Smooth muscle cell (in vitro differentiated cells): ENCODE results near the gene ESR2. TPM values are rescaled to one million over a fixed set of nuclear protein-coding genes. Genes with fewer than 3 reads are reported as not detected.

Experiments
- DNase-seq: peaks from one replicate; lab custom pipeline; 2025; ENCODE audit not compliant: unreplicated experiment; lab: John Stamatoyannopoulos, UW
- H2AFZ ChIP-seq: fragments of 200-600 bp; sonication (generic); 2 replicates; pipeline ENCODE4 v1.6.0; 2016; ENCODE audit warnings: antibody characterized with exemption, low read depth, mild to moderate bottlenecking
- H3F3A ChIP-seq: fragments of 200-600 bp; sonication (generic); 2 replicates; pipeline ENCODE4 v1.6.0; 2017; ENCODE audit warnings: antibody characterized with exemption, low read depth
- H3K27ac ChIP-seq: fragments of 200-600 bp; sonication (generic); 2 replicates; pipeline ENCODE4 v1.5.1; 2016; ENCODE audit warnings: low read depth, mild to moderate bottlenecking
- H3K27me3 ChIP-seq: fragments of 200-600 bp; sonication (generic); 2 replicates; pipeline ENCODE4 v1.6.1; 2016; ENCODE audit warnings: low read depth, mild to moderate bottlenecking
- H3K36me3 ChIP-seq: fragments of 200-600 bp; sonication (generic); 2 replicates; pipeline ENCODE4 v1.5.1; 2016; ENCODE audit warnings: low read depth
- H3K4me1 ChIP-seq: fragments of 200-600 bp; sonication (generic); 2 replicates; pipeline ENCODE4 v1.5.1; 2016; ENCODE audit warnings: low read depth
- H3K4me2 ChIP-seq: fragments of 200-600 bp; sonication (generic); 2 replicates; pipeline ENCODE4 v1.6.0; 2016; ENCODE audit warnings: mild to moderate bottlenecking
- H3K4me3 ChIP-seq: fragments of 200-600 bp; sonication (generic); 2 replicates; pipeline ENCODE4 v1.5.1; 2016; ENCODE audit warnings: mild to moderate bottlenecking
- H3K79me2 ChIP-seq: fragments of 200-600 bp; sonication (generic); 2 replicates; pipeline ENCODE4 v1.6.0; 2016; ENCODE audit warnings: low read depth, mild to moderate bottlenecking
- H3K9ac ChIP-seq: fragments of 200-600 bp; sonication (generic); 2 replicates; pipeline ENCODE4 v1.6.0; 2016; ENCODE audit warnings: low read depth
- H3K9me3 ChIP-seq: fragments of 200-600 bp; sonication (generic); replicated peaks from 2 replicates; pipeline ENCODE4 v1.5.1; 2016; ENCODE audit warnings: low read depth
- H4K20me1 ChIP-seq: fragments of 200-600 bp; sonication (generic); 2 replicates; pipeline ENCODE4 v1.6.0; 2016; ENCODE audit warnings: low read depth
- WGBS: methylation state at CpG from one replicate; pipeline ENCODE4 v1.1.7; 2016; ENCODE audit warnings: low lambda C conversion rate; 5-methylcytosine and 5-hydroxymethylcytosine counted together
- polyA plus RNA-seq: library from polyadenylated mRNA; unstranded; fragments of >200 nt; fragmentation: Nextera tagmentation; extraction: Ambion mirVana; gene quantifications from 2 replicates; pipeline ENCODE4 v1.2.1, GENCODE V29; 2016
- total RNA-seq: library from RNA; depleted of rRNA; stranded (reverse); fragments of >200 nt; gene quantifications from 2 replicates; pipeline ENCODE4 v1.2.3, GENCODE V29; 2014
- TF ChIP-seq, protein P1 (sequence below): fragments of 200-600 bp; sonication (generic); IDR thresholded peaks from 2 replicates; pipeline ENCODE4 v1.5.1; 2017; ENCODE audit warnings: borderline replicate concordance, mild to moderate bottlenecking, antibody characterized with exemption; ENCODE audit not compliant: insufficient read depth, poor library complexity, severe bottlenecking

The ESR2 gene
- total and polyA plus RNA-seq, 2 experiments from 2014 or later: not detected

DNA sequence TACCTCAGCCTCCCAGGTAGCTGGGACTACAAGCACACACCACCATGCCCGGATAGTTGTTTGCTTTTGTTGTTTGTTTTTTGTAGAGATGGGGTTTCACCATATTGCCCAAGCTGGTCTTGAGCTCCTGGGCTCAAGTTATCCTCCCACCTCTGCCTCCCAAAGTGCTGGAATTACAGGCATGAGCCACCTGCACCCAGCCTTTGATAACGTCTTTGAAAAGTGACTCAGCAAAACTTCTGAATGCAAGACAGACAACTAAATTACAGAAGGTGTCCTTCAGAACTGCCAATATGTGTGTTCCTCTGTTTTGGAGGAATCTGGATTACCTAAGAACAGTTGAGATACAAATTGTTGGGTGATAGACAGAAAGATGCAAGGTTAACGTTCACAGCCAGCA lies 99.8 kb downstream of the ESR2 start:
- no peak overlapping the region for H3K27ac ChIP-seq
- no peak overlapping the region for H3K4me2 ChIP-seq

DNA sequence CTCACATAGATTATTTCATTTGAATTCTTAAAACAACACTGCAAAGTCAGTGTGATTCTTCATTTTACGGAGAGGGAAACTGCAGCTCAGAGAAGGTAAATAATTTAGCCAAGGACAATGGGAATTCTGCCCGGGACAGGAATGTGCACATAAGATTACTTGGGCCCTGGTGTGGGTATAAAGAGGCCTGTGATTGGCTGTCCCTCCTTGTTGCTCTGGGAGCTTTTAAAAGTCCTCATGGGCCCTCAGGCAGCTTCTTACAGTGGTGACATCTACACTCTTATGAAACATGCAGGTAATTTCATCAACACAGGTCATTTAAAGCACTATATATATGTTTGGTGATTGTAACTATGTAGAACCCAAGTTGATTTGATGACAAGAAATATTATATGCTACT lies 100.3 kb downstream of the ESR2 start:
- WGBS: 67% methylated on average over 2 of the region's 2 CpGs
- no peaks in the 10 kb centered on the region for H3K9me3 ChIP-seq
- no peak overlapping the region for H2AFZ ChIP-seq
- no peak overlapping the region for H3K4me2 ChIP-seq
- no peaks in the 10 kb centered on the region for H3K79me2 ChIP-seq
- DNase-seq: no peak
- H4K20me1 ChIP-seq: no peaks in the 10 kb centered on the region
- H3K4me3 ChIP-seq: no peak overlapping the region
- H3F3A ChIP-seq: no peaks in the 10 kb centered on the region
- TF ChIP-seq, protein P1, sequence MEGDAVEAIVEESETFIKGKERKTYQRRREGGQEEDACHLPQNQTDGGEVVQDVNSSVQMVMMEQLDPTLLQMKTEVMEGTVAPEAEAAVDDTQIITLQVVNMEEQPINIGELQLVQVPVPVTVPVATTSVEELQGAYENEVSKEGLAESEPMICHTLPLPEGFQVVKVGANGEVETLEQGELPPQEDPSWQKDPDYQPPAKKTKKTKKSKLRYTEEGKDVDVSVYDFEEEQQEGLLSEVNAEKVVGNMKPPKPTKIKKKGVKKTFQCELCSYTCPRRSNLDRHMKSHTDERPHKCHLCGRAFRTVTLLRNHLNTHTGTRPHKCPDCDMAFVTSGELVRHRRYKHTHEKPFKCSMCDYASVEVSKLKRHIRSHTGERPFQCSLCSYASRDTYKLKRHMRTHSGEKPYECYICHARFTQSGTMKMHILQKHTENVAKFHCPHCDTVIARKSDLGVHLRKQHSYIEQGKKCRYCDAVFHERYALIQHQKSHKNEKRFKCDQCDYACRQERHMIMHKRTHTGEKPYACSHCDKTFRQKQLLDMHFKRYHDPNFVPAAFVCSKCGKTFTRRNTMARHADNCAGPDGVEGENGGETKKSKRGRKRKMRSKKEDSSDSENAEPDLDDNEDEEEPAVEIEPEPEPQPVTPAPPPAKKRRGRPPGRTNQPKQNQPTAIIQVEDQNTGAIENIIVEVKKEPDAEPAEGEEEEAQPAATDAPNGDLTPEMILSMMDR: no peak
- H3K36me3 ChIP-seq: no peaks in the 10 kb centered on the region
- H3K9ac ChIP-seq: no peak overlapping the region
- H3K27ac ChIP-seq: no peak overlapping the region
- H3K4me1 ChIP-seq: peaks cover 10% of the 10 kb centered on the region
- H3K27me3 ChIP-seq: no peaks in the 10 kb centered on the region

More for the DNA sequence above, 99.8 kb downstream of the ESR2 start:
- DNase-seq: no peak
- no peak overlapping the region for H3K9ac ChIP-seq
- H2AFZ ChIP-seq: no peak overlapping the region
- H3F3A ChIP-seq: no peaks in the 10 kb centered on the region
- TF ChIP-seq, protein P1: no peak
- WGBS: 73% methylated on average over 3 of the region's 3 CpGs
- no peaks in the 10 kb centered on the region for H3K9me3 ChIP-seq
- H3K27me3 ChIP-seq: no peaks in the 10 kb centered on the region
- H3K36me3 ChIP-seq: no peaks in the 10 kb centered on the region
- no peaks in the 10 kb centered on the region for H4K20me1 ChIP-seq
- no peaks in the 10 kb centered on the region for H3K79me2 ChIP-seq
- H3K4me3 ChIP-seq: no peak overlapping the region
- peaks cover 10% of the 10 kb centered on the region for H3K4me1 ChIP-seq

DNA sequence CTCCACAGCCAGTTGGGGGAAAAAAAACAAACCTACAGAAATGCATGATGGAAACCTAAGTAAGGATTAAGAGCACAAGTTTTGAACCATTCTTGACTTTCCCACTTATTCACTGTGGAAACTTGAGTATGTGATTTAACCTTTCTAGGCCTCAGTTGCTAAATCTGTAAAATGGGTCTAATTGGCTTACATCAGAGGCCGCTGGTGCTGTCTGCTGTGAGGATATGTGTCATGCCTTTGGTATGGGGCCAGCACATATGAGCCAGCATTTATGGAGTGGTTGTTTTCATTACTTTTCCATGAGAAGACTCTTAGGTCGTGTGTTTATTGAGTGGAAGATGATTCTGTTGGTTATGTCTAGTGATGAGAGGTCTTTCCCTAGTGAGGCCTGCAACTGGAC lies 102.4 kb downstream of the ESR2 start:
- Histone ChIP-seq H3K36me3 (no peaks in the 10 kb centered on the region), H3K9ac (no peak overlapping the region), H3K4me2 (no peak overlapping the region), H3K79me2 (no peaks in the 10 kb centered on the region), H4K20me1 (no peaks in the 10 kb centered on the region), H3K27me3 (no peaks in the 10 kb centered on the region), H3K9me3 (no peaks in the 10 kb centered on the region), H3F3A (no peaks in the 10 kb centered on the region), H3K4me3 (no peak overlapping the region), H3K4me1 (peaks cover 5% of the 10 kb centered on the region), H2AFZ (no peak overlapping the region), H3K27ac (peak overlapping the region; percentile 59)
- no peak for DNase-seq
- TF ChIP-seq, protein P1: no peak
- WGBS: 32% methylated on average over 2 of the region's 2 CpGs

DNA sequence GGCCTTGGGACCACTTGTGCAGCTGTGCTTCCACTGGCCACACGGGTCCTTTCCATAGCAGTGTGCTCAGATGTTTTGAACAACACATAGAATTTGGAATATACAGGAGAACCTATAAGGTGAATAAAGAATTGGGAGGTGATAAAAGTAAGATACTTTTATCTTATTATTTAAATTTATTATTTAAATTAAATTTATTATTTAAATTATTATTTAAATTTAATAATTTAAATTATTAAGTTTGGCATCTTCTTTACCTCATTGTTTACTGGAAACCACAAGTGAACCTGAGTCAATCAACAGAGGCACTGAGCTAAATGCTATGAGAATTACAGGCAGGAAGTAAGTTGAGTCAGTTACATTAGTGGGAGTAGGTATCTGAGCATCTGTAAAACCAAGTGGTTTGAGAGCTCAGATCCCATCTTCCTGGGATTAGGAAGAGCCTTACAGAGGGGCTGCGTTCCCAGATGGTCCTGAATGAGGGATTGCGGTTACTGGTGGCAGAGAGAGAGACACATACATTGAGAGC lies 103.1 kb downstream of the ESR2 start:
- TF ChIP-seq, protein P1: no peak
- no peaks in the 10 kb centered on the region for H3K79me2 ChIP-seq
- no peaks in the 10 kb centered on the region for H3K36me3 ChIP-seq
- H3K27me3 ChIP-seq: no peaks in the 10 kb centered on the region
- no peak overlapping the region for H2AFZ ChIP-seq
- no peaks in the 10 kb centered on the region for H4K20me1 ChIP-seq
- no peak for DNase-seq
- no peak overlapping the region for H3K4me2 ChIP-seq
- no peaks in the 10 kb centered on the region for H3K4me1 ChIP-seq
- H3K4me3 ChIP-seq: no peak overlapping the region
- peak overlapping the region; percentile 59 for H3K27ac ChIP-seq
- H3K9ac ChIP-seq: no peak overlapping the region
- WGBS: 76% methylated on average over 3 of the region's 3 CpGs
- no peaks in the 10 kb centered on the region for H3F3A ChIP-seq
- H3K9me3 ChIP-seq: no peaks in the 10 kb centered on the region
